SHP77 (cell line): ENCODE data around the gene CNOT4.
A peak's percentile ranks its signal among the peaks of the same experiment; 100 is the strongest.
"Not testable (repeated sequence)": the region's sequence is repeated elsewhere in the genome, so short reads cannot be mapped to it uniquely, and the experiment has no call there.

ENCODE experiments used
- DNase-seq, 2 experiments: peaks; one replicate each; lab custom pipeline; 2025; lab: John Stamatoyannopoulos, UW

CNOT4 gene

GRCh38 chr7:135364206-135364605, 145.7 kb downstream of the CNOT4 start:
- no peak for DNase-seq

- DNase-seq = no peak
Measured at GRCh38 chr7:135362871-135363270, 147.0 kb downstream of the CNOT4 start.

- DNase-seq = no peak
Measured at GRCh38 chr7:135361788-135362187, 148.1 kb downstream of the CNOT4 start.

GRCh38 chr7:135359615-135360014, 150.3 kb downstream of the CNOT4 start:
- DNase-seq = no peak

- DNase-seq = no peak
Measured at GRCh38 chr7:135355377-135356048, 154.4 kb downstream of the CNOT4 start.

- DNase-seq = no peak
Measured at GRCh38 chr7:135353832-135354231, 156.1 kb downstream of the CNOT4 start.

GRCh38 chr7:135352285-135352684, 157.6 kb downstream of the CNOT4 start:
- no peak for DNase-seq

- not testable (repeated sequence) for DNase-seq
Measured at GRCh38 chr7:135351070-135351469, 158.8 kb downstream of the CNOT4 start.

- no peak for DNase-seq
Measured at GRCh38 chr7:135349746-135350145, 160.2 kb downstream of the CNOT4 start.

- DNase-seq = no peak
Measured at GRCh38 chr7:135348493-135348892, 161.4 kb downstream of the CNOT4 start.

- DNase-seq = no peak
Measured at GRCh38 chr7:135343361-135343760, 166.5 kb downstream of the CNOT4 start.

- peak; percentile 7 to 29 for DNase-seq
Measured at GRCh38 chr7:135342887-135343286, 167.0 kb downstream of the CNOT4 start.

GRCh38 chr7:135341049-135341448, 168.9 kb downstream of the CNOT4 start:
- DNase-seq = no peak

GRCh38 chr7:135337977-135338550, 171.8 kb downstream of the CNOT4 start:
- no peak for DNase-seq

- DNase-seq = no peak
Measured at GRCh38 chr7:135337506-135337905, 172.4 kb downstream of the CNOT4 start.

- peak; percentile 82 to 89 for DNase-seq
Measured at GRCh38 chr7:135335628-135336139, 174.2 kb downstream of the CNOT4 start.

GRCh38 chr7:135334830-135335543, 174.9 kb downstream of the CNOT4 start:
- peak; percentile 74 to 77 for DNase-seq

GRCh38 chr7:135333946-135334345, 176.0 kb downstream of the CNOT4 start:
- no peak for DNase-seq

- DNase-seq = no peak
Measured at GRCh38 chr7:135333200-135333599, 176.7 kb downstream of the CNOT4 start.

- no peak for DNase-seq
Measured at GRCh38 chr7:135330088-135330487, 179.8 kb downstream of the CNOT4 start.

- no peak for DNase-seq
Measured at GRCh38 chr7:135328526-135328925, 181.4 kb downstream of the CNOT4 start.

GRCh38 chr7:135328053-135328452, 181.8 kb downstream of the CNOT4 start:
- no peak for DNase-seq

- no peak for DNase-seq
Measured at GRCh38 chr7:135327458-135327857, 182.4 kb downstream of the CNOT4 start.
